NCI-H2107 treated with DMSO at 0.1 percent for 48 hours (cell line): ENCODE results near the gene MMP17.
A peak's percentile ranks its signal among the peaks of the same experiment; 100 is the strongest.

Experiments used
- DNase-seq: peaks from one replicate; lab custom pipeline; 2025; ENCODE audit not compliant: unreplicated experiment; lab: John Stamatoyannopoulos, UW

Gene MMP17

DNA sequence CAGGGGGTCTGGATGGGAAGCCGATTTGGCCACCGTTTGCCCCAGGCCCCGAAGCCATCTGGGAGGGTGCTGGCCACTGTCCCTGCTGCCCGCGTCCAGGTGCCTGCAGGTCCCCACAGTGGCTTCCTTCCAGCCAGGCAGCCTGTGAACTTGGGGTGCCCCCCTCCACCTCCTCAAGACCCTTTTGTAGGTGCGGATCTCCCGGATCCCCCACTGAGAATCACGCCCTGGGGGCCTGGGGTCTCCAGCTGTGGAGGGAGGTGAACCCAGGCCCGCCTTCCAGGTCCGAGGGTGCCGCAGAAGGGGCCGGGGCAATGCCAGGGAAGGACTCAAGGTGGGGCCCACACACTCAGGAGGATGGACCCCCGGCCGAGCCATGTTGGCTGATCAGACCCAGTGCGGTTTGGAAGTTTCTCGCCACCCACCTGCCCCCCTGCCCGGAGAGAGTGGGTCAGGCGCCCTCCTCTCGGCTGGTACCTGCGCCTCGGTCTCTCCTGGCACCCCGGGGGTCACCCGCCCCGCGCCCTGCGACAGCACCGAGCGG, 1.7 kb downstream of the MMP17 start:
- no peak for DNase-seq

DNA sequence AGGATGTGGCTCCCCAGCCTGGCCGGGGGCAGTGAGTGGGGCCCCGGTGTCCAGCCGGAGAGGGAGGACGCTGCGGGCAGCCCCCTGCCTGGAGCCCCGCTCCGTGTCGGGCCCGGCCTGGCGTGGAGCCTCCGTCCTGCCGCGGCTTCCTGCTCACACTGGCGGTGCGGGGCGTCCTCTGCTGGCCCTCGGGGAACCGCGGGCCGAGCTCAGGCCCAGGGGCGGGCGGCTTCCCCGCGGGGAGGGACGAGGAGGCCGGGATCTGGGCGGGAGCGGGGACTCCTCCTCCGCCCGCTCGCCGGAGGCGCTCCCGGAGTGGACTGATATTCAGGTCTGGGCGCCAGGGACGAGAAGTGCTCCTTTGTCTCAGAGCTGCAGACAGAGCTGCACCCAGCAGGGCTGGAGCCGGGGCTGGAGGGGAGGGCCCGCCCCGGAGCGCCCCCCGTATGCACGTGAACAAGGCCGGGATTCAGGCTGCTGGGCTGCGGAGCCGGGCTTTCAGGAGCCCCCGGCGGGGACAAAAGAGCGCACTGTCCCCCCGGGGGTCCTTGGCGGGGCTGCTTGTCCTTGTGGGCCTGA, 2.2 kb downstream of the MMP17 start:
- peak; percentile 16 for DNase-seq

DNA sequence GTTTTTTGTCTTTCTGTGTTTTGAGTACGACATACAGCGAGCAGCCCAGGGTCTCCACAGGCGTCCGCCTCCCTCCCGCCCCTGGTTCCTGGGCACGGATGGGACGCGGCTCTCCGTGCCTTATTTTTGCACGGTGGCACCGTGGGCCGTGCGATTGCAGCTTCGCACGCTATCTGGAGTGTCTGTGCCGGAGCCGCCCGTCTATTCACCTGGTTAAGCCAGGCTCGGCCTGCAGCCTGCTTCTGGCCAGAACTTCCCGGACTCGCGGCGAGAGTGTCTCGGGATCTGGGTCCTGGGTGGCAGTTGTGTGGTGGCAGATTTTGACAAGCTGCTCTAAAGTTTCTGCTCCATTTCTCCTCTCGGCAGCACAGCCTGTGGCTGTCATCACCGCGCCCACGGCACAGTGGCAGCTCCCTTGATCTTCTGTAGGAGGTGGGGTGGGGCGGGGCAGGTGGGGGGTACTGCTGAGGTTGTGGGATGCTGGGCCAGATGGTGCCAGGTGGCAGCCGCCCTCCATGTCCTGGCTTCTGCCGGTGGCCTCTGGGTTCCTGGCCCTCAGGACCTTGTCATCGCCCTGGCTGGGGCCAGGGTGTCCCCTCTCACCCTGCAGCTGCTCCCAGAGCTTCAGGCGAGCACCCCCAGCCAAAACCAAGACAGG, 2.9 kb downstream of the MMP17 start:
- no peak for DNase-seq

DNA sequence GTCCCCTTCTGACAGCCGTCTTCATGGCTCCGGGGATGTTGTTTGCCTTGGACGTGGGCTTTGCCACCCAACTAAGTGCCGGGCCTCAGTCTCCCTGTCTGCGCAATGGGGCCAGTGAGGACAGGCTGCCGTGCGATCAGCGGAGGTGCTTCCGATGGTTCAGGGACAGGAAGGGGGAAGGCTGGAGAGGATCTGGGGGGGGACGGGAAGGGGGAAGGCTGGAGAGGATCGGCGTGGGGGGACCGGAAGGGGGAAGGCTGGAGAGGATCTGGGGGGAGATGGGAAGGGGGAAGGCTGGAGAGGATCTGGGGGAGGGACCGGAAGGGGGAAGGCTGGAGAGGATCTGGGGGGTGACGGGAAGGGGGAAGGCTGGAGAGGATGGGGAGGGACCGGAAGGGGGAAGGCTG, 3.4 kb downstream of the MMP17 start:
- DNase-seq: no peak

DNA sequence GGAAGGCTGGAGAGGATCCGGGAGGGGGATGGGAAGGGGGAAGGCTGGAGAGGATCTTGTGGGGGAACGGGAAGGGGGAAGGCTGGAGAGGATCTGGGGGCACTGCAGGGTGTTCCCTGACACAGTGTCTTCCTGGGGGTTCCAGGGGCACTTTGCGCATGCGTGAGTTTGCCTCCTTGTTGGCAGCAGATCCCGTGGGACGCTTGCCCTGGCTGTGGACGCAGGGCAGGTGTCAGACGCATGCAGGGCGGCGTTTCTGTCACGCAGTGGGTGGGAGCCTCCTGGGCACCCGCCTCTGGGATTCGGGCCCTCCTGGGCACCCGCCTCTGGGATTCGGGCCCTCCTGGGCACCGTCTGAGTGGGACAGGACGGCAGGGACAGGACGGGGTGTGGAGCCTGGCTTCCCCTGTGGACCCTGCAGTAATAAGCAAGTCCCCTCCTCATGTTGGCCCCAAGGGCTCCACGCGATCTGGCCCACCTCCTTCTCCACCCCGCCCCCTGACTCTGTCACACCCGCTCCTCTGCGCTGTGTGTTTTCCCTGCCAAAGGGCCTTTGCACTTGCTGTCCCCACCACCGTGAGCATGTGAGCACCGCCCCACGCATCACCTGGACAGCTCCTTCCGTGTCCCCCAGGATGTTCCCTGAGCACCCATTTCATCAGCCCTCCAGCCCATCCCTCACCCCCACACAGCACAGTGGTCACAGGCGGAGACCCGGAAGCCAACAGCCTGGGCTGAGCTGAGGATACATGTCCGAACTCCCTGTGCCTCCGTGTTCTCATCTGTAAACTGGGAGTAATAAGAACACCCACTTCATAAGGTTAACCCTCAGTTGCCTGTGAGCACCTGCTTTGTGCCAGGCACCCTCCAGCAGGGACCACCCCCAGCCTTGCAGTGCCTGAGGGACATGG, 4.4 kb downstream of the MMP17 start:
- no peak for DNase-seq

DNA sequence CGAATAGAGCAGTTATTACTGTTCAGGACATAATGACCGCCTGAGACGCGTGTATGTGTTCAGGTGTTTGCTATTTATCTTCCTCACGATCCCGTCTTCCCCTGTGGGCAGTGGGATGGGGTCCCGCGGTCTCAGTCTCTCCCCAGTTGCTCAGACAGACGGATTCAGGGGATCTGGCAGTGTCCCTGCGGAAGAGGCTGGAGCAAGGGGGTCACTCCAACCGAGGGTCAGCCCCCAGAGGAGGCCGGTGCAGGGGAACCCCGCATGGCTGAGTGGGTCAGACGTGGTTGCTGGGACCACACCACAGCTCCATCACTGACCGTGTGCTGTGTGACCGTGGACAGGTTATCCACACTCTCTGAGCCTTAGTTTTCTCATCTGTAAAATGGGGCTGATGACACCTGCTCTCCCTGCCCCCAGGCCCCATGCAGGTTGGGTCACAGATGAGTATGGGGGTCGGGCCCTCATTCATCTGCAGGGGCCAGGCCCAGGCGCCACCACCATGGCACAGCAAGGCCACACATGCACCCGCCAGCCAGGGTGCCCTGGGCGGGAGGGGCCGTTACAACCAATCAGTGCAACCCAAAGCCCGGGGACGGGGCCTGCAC, 5.2 kb downstream of the MMP17 start:
- no peak for DNase-seq

DNA sequence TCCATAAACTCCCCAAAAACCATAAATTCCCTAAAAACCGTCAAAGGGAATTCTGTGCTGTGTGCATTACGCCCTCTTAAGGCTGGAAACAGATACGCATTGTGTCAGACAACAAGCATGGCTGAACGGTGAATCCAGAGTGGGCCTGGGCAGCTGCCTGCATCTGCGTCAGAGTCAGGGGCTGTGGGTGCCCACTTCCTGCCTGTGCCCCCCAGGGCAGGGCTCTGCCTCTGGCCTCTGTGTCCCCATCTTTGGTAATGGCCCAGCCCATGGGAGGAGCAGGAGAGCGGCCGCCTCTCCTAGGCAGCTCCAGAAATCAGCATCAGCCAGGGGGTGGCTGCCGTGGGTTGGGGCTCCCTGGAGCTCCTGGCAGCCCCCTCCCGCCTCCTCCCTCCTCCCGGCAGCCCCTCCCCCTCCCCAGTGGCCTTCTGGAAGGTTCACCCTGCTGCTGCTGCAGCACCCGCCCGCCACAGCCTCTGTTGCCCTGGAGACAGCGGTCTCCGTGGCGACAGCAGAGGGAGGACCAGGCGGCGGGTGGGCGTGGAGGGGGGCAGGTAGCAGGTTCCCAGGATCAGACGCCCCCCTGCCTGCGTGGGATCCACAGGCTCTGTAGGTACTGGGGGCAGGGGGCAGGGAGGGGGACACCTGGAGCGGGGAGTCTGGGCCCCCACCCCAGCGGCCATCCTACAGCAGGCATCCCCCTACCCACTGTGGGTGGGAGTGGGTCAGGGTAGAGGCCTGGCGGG, 5.9 kb downstream of the MMP17 start:
- DNase-seq: no peak

DNA sequence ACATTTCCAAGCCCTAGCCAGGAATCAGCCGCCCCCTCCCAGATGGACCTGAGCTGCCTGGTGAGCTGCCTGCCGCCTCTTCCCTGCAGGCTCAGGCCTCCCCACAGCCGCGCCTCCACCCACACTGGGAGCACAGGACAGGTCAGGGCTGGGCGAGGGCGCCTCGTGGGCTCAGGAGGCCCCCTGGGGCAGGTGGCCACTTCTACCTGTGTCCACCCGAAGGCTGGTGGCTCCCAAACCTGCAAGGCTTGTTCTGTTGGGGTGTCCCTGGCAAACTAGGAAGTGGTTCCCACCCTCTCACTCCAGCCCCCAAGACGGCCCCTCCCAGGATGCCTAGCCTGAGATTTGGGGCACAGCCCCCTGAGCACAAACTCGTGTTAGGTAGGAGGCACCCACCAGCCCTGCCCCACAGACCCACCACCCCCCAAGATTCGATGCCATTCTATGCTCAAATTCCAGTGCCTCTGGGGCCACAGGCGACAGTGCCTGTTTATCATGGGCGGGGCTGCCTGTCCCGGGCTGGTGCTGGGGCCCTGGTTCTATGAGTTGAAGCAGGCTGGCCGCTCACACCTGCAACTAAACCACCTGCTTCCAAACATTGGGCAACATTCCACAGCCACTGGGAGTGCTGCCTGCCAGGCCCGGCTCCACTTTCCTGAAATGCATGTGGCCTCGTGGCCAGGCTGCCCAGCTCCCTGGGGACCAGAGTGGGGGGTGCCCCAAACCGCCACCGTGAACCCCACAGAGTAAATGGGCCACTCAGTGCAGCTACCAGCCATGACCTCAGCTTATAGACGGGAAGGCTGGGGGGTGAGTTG, 6.8 kb downstream of the MMP17 start:
- DNase-seq: no peak

DNA sequence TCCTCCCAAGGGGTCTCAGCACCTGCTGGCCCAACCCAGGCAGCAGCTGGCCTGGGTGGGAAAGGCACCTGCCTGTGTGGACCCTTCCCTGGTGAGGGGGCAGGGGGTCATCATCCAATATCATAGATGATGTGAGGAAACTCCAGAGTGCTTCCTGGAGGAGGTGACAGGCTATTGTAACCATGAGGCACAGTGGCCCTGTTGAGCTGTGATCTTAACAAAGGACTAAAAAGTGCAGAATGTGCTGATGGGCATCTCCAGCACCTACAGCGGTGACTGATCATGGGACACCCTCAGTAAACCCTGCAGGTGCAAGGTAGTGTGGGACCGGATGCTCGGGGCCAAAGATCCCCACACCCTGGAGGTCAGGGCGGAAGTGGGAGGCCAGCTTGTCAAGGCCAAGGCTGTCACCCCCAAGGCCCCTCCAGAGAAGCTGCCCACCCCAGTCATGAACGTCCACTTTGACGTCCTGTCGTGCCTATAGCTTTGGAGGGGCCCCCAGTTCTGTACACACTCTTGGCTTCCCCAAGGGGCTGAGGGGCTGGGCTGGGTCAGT, 7.5 kb downstream of the MMP17 start:
- no peak for DNase-seq

DNA sequence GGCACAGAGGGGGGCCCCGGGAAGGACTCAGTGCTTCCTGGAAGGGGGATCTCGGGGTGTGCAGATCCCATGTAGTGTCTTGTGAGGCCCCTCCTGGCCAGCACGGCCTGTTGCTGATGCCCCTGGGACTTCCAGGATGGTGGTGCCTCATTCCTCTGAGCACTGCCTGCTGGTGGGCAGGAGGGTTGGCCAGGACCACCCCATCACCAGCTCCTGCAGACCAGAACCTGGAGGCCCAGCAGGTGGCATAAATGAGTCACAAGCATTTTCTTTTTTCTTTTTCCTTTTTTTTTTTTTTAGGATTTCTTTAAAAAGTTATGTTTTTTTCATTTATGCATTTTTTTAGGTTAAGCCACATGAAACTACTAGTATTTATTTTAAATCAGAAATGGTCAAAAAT, 8.0 kb downstream of the MMP17 start:
- DNase-seq: no peak

DNA sequence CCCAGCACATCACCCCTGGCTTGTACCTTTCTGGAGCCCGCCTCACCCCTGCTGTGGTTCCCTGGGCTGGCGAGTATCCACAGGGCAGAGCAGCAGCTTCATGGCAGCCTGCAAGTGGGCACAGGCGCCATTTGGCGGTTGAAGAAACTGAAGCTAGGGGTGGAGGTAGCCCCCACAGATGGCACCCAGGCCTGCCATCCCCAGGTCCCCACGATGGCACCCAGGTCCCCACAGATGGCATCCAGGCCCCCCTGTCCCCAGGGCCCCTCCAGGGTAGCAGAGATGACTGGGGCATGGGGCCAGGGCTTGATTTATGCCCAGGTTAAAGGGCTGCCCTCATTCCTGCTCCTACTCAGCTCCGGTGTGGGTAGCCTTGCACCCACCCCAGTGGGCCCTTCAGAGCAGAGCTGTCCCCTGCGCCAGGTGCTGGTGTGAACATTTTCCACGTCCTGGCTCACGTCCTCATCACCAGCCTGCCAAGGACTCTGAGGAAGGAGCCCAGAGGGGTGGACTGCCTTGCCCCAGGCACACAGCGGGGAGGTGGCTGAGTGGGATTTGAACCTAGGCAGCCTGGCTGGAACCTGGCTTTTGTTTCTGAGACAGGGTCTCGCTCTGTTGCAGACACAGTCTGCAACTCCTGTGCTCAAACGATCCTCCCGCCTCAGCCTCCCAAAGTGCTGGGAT, 8.7 kb downstream of the MMP17 start:
- no peak for DNase-seq

DNA sequence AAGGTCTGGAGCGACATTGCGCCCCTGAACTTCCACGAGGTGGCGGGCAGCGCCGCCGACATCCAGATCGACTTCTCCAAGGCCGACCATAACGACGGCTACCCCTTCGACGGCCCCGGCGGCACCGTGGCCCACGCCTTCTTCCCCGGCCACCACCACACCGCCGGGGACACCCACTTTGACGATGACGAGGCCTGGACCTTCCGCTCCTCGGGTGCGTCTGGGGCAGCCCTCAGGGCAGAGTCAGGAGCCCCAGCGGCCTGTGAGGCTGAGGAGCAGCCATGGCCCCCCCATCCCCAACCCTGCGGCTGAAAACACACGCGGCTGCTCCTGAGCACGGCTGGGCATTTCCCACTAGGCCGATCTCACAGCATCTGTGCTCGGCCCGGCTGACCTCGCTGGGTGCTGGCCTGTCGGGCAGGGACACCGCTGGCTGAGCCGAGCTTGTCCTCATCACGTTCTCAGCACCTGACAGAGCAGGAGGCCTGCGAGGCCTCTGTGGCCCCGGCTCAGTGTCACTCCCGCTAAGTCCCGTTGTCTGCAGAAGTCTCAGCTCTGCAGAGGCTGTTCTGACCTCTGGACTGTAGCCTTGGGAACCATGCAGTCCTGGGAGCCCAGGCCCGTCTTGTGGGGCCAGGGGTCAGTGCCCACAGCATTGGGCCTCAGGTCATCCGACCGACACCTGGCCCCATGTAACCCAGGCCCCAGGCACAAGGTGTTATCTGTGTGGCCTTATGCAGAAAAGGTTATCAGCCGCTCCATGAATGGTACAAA, 12.6 kb downstream of the MMP17 start:
- no peak for DNase-seq

DNA sequence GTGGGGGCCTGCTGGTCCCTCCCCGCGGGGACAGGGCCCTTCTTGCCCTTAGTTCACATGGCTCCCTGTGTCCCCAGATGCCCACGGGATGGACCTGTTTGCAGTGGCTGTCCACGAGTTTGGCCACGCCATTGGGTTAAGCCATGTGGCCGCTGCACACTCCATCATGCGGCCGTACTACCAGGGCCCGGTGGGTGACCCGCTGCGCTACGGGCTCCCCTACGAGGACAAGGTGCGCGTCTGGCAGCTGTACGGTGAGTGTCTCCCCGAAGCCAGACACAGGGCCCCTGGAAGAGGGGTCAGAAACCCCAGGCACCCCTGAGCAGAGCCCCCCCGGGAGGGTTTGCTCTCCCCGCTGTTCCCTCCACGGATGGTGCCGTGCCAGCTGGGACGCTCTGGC, 13.4 kb downstream of the MMP17 start:
- DNase-seq: no peak

DNA sequence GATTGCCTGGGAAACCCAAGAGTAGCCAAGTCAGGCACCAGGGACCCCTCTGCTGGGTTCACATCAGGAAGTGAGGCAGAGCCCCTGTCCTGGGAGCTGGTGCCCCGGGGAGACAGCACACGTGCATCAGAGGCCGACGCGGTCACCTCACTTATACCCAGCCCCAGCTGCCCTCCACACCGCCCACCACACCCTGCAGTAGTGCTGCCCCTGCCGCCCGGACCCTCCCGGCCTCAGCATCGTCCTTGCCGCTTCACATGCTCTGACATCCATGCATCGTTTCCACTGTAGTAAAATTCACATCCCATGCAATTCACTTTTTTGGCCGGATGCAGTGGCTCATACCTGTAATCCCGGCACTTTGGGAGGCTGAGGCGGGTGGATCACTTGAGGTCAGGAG, 14.0 kb downstream of the MMP17 start:
- DNase-seq: no peak

DNA sequence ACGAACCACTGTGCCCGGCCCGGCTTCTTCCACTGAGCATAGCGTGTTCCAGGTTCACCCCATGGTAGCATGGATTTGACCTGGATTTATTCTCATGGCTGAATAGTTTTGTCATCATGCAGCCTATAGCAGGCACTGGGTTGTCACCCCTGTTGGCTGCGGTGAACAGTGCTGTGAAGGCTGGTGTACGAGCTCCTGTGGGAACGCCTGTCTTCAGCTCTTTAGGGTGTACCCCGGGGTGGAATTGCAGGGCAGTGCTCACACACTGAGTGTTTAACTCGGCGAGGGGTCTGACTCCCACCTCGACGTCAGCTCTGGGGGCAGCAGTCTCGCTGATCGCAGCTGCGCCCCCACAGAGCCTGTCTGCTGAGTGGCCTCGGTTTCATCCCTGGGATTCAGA, 15.3 kb downstream of the MMP17 start:
- DNase-seq: no peak

DNA sequence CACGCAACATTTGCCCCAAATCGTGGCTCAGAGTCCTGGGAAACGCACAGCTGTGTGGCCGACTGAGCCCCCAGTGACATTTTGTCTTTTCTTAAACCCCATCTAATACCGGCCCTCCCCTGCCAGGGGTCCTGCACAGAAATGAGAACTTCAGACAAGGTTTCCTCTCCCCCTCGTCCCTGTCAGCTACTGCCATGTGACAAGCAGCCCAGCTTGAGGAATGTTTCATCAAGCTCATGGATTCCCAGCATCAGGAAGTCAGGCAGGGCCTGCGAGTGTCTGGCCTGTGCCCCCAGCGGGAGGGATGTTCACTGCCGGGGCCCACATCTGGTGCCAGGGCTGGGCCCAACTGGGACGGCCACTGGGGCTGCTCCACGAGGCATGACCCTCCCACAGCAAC, 15.9 kb downstream of the MMP17 start:
- DNase-seq: no peak

DNA sequence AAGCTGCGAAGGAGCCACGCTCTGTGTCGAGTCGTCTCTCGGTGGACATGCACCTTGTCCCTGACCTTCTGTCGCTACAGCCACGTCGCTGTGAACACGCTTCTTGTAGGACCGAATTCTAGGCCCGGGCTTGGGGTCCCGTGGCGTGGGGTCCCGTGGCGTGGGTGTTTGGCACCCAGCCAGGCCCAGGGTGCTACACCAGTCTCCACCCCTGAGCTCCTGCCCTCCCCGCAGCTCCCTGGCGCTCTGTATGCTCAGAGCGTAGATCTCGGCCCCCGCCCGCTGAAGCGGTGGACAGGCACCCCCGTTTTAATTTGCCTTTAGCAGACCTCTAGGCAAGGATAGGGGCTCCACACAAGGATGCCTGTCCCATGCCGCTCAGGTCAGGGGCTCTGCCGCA, 16.5 kb downstream of the MMP17 start:
- DNase-seq: no peak

DNA sequence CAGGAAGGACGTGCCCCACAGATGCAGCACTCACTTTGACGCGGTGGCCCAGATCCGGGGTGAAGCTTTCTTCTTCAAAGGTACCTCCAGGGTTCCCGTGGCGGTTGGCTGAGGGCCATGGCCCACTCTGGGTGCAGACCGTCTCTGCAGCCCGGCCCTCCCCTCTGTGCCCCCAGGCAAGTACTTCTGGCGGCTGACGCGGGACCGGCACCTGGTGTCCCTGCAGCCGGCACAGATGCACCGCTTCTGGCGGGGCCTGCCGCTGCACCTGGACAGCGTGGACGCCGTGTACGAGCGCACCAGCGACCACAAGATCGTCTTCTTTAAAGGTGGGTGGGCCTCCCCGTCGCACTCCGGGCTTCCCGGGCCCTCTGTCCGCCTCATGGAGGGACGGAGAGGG, 16.9 kb downstream of the MMP17 start:
- DNase-seq: no peak
